HG02763 (cell line): ENCODE measurements around the gene FAM107B.
"Not testable (repeated sequence)": the region's sequence is repeated elsewhere in the genome, so short reads cannot be mapped to it uniquely, and the experiment has no call there.

Source experiments
- ATAC-seq: cut with Tn5 transposase; IDR thresholded peaks from one replicate; pipeline ENCODE4 v1.9.1; 2021; ENCODE audit warnings: mild to moderate bottlenecking, moderate library complexity; ENCODE audit not compliant: unreplicated experiment

FAM107B gene

GRCh38 chr10:14774797-14775196 is at the start of gene FAM107B:
Gene FAM107B, minus strand, starts transcription at chr10:14774897. Its CDS starts 234 bp downstream, at chr10:14774663.
- ATAC-seq, result no peak

GRCh38 chr10:14823966-14824365 is 49.3 kb upstream of the FAM107B start:
- no peak for ATAC-seq

- no peak for ATAC-seq
Observed at GRCh38 chr10:14822879-14823755, 48.4 kb upstream of the FAM107B start.

- ATAC-seq, result no peak
Observed at GRCh38 chr10:14821635-14822375, 47.1 kb upstream of the FAM107B start.

- ATAC-seq, result no peak
Observed at GRCh38 chr10:14820775-14821154, 46.1 kb upstream of the FAM107B start.

- ATAC-seq, result no peak
Observed at GRCh38 chr10:14820010-14820774, 45.5 kb upstream of the FAM107B start.

GRCh38 chr10:14816717-14817116 is 42.0 kb upstream of the FAM107B start:
- ATAC-seq, result not testable (repeated sequence)

- no peak for ATAC-seq
Observed at GRCh38 chr10:14815681-14816080, 41.0 kb upstream of the FAM107B start.

- no peak for ATAC-seq
Observed at GRCh38 chr10:14812271-14812670, 37.6 kb upstream of the FAM107B start.

GRCh38 chr10:14810969-14811953 is 36.6 kb upstream of the FAM107B start:
- ATAC-seq, result no peak

- ATAC-seq, result no peak
Observed at GRCh38 chr10:14806318-14806717, 31.6 kb upstream of the FAM107B start.

- ATAC-seq, result no peak
Observed at GRCh38 chr10:14803827-14804226, 29.1 kb upstream of the FAM107B start.

- ATAC-seq, result no peak
Observed at GRCh38 chr10:14801723-14802122, 27.0 kb upstream of the FAM107B start.

GRCh38 chr10:14800397-14800796 is 25.7 kb upstream of the FAM107B start:
- ATAC-seq, result no peak

GRCh38 chr10:14798636-14799035 is 23.9 kb upstream of the FAM107B start:
- ATAC-seq, result no peak

- ATAC-seq, result no peak
Observed at GRCh38 chr10:14787938-14788337, 13.2 kb upstream of the FAM107B start.

- no peak for ATAC-seq
Observed at GRCh38 chr10:14784459-14785055, 9.9 kb upstream of the FAM107B start.

GRCh38 chr10:14782691-14783363 is 8.1 kb upstream of the FAM107B start:
- no peak for ATAC-seq

GRCh38 chr10:14781763-14782162 is 7.1 kb upstream of the FAM107B start:
- ATAC-seq, result no peak
